22Rv1 (cell line): Measurements from ENCODE around the gene MAP3K4.

Experiments used
- ZFX ChIP-seq: fragments of 450-650 bp; IDR thresholded peaks from 2 replicates; pipeline ENCODE4 v1.6.1; 2017; ENCODE audit warnings: antibody characterized with exemption, borderline replicate concordance
- TF ChIP-seq, protein P1 (sequence below): fragments of 450-650 bp; IDR thresholded peaks from 2 replicates; pipeline ENCODE4 v1.5.1; 2017; ENCODE audit warnings: mild to moderate bottlenecking

DNA sequence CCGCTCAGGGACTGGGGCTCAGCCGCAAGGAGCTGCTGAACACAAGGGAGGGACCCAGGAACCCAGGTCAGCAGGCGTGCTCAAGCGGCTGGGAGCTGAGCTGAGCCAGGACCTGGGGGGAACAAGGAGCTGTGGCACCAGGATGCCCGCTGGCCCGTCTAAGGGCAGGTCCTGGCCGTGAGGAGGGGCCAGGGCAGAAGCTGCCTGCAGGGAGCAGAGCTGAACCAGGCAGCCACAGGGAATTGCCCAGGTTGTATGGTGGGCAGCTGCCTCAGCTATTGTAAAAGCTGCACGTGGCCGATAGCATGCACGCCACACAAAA is 148.9 kb downstream of the MAP3K4 start:
- TF ChIP-seq, protein P1, sequence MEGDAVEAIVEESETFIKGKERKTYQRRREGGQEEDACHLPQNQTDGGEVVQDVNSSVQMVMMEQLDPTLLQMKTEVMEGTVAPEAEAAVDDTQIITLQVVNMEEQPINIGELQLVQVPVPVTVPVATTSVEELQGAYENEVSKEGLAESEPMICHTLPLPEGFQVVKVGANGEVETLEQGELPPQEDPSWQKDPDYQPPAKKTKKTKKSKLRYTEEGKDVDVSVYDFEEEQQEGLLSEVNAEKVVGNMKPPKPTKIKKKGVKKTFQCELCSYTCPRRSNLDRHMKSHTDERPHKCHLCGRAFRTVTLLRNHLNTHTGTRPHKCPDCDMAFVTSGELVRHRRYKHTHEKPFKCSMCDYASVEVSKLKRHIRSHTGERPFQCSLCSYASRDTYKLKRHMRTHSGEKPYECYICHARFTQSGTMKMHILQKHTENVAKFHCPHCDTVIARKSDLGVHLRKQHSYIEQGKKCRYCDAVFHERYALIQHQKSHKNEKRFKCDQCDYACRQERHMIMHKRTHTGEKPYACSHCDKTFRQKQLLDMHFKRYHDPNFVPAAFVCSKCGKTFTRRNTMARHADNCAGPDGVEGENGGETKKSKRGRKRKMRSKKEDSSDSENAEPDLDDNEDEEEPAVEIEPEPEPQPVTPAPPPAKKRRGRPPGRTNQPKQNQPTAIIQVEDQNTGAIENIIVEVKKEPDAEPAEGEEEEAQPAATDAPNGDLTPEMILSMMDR: no peak
- no peak for TF ChIP-seq ZFX
